ENCODE measurements around the gene RASA2. TPM values are rescaled to one million over a fixed set of nuclear protein-coding genes. Genes with fewer than 3 reads are reported as not detected.
"Not testable (repeated sequence)": the region's sequence is repeated elsewhere in the genome, so short reads cannot be mapped to it uniquely, and the experiment has no call there.

Gene RASA2
- total and polyA plus RNA-seq, 10 donors, result 9.4 to 90.6 (median 45.3) TPM

GRCh38 chr3:141471160-141471559, 15.7 kb upstream of the RASA2 start:
- 73 to 84% (median 81%) methylated on average over 5 of the region's 5 CpGs for WGBS, 5 donors
- H3K36me3 ChIP-seq, result no peaks in the 10 kb centered on the region
- no peak overlapping the region for H3K27ac ChIP-seq
- TF ChIP-seq POLR2A (IDR thresholded peaks at IDR 0.05) (no peak), POLR2AphosphoS5 (IDR thresholded peaks at IDR 0.05) (no peak)
- TF ChIP-seq, protein P1, sequence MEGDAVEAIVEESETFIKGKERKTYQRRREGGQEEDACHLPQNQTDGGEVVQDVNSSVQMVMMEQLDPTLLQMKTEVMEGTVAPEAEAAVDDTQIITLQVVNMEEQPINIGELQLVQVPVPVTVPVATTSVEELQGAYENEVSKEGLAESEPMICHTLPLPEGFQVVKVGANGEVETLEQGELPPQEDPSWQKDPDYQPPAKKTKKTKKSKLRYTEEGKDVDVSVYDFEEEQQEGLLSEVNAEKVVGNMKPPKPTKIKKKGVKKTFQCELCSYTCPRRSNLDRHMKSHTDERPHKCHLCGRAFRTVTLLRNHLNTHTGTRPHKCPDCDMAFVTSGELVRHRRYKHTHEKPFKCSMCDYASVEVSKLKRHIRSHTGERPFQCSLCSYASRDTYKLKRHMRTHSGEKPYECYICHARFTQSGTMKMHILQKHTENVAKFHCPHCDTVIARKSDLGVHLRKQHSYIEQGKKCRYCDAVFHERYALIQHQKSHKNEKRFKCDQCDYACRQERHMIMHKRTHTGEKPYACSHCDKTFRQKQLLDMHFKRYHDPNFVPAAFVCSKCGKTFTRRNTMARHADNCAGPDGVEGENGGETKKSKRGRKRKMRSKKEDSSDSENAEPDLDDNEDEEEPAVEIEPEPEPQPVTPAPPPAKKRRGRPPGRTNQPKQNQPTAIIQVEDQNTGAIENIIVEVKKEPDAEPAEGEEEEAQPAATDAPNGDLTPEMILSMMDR (IDR thresholded peaks at IDR 0.05 in 8 of 11, conservative IDR thresholded peaks at IDR 0.05 in 3 of 11), result no peak
- H3K27me3 ChIP-seq (replicated peaks in 1 of 7), result no peaks in the 10 kb centered on the region
- no peak for DNase-seq
- peaks cover 0 to 22% (median 9%) of the 10 kb centered on the region in 6 donors for H3K4me1 ChIP-seq
- no peak overlapping the region for H3K4me3 ChIP-seq
- intact Hi-C loops (cut with DNase I; ENCODE audit: low total_unique reads), result loop anchor here (5.0 kb wide), 1 partner anchor 91 kb away; no protein-coding TSS in a partner anchor
- H3K9me3 ChIP-seq, result peaks cover 0 to 8% (median 4%) of the 10 kb centered on the region in 8 donors

GRCh38 chr3:141476033-141476432, 10.8 kb upstream of the RASA2 start:
- no peaks in the 10 kb centered on the region for H3K27me3 ChIP-seq (replicated peaks in 1 of 7)
- H3K36me3 ChIP-seq, result no peaks in the 10 kb centered on the region
- intact Hi-C loops (cut with DNase I; ENCODE audit: low total_unique reads), result no loop called here
- peaks cover 0 to 39% (median 13%) of the 10 kb centered on the region in 6 donors for H3K4me1 ChIP-seq
- no peak for DNase-seq
- no peak overlapping the region for H3K4me3 ChIP-seq
- H3K27ac ChIP-seq, result peak overlapping the region in 1 of 8 donors; percentile 2
- 59 to 78% (median 68%) methylated on average over 2 of the region's 2 CpGs for WGBS, 5 donors
- TF ChIP-seq POLR2AphosphoS5 (IDR thresholded peaks at IDR 0.05), result no peak
- TF ChIP-seq POLR2A (IDR thresholded peaks at IDR 0.05), result no peak
- TF ChIP-seq, protein P1 (IDR thresholded peaks at IDR 0.05 in 8 of 11, conservative IDR thresholded peaks at IDR 0.05 in 3 of 11), result no peak
- no peaks in the 10 kb centered on the region for H3K9me3 ChIP-seq

DNA sequence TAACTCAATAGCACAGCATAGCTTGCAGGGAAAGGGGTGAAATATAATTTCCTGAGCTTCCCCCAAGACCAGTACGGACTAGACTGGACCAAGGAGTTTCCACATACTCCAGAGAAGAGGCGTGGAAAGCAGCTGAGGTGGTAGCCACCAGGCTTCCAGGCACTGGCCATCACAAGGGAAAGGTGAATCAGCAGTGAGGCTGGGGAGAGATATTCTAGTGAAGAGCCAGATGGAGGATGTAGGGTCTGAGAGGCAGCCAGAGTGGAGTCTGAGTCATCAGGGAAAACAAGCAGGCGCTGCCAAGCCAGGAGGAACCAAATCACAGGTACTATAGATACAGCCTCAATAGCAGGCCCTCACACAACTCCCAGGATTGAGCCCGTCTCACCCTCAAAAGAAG, 9.6 kb upstream of the RASA2 start:
- intact Hi-C loops (cut with DNase I; ENCODE audit: low total_unique reads), result no loop called here
- no peaks in the 10 kb centered on the region for H3K27me3 ChIP-seq (replicated peaks in 1 of 7)
- no peak overlapping the region for H3K4me3 ChIP-seq
- no peak for TF ChIP-seq POLR2A (IDR thresholded peaks at IDR 0.05)
- H3K4me1 ChIP-seq, result peaks cover 0 to 39% (median 13%) of the 10 kb centered on the region in 6 donors
- no peaks in the 10 kb centered on the region for H3K36me3 ChIP-seq
- H3K9me3 ChIP-seq, result no peaks in the 10 kb centered on the region
- 79 to 89% (median 83%) methylated on average over 4 of the region's 4 CpGs for WGBS, 5 donors
- H3K27ac ChIP-seq, result peak overlapping the region in 1 of 8 donors; percentile 16
- no peak for DNase-seq

DNA sequence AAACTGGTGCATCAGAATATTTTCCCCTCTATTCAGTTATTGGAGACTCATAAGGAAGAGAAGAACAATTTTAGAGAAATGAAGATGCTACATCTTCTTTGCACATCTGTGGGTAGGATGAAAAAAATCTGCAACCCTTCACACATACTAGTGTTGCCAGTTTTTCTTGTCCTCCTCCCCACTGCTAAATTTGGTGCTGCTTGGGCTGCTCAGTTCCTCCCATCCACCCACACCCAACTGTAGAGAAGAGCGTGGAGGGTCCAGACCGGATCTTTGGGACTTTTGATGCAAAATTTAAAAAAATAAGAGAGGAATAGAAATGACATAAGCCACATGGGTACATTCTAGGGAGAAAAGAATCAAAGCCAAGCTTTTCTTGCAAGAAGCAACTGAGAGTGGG, 8.7 kb upstream of the RASA2 start:
- no peak for DNase-seq
- H3K27me3 ChIP-seq (replicated peaks in 1 of 7), result no peaks in the 10 kb centered on the region
- H3K27ac ChIP-seq, result peak overlapping the region in 2 of 8 donors; percentile 6 to 41
- TF ChIP-seq, protein P1 (IDR thresholded peaks at IDR 0.05 in 8 of 11, conservative IDR thresholded peaks at IDR 0.05 in 3 of 11), result no peak
- TF ChIP-seq POLR2AphosphoS5 (IDR thresholded peaks at IDR 0.05), result no peak
- TF ChIP-seq POLR2A (IDR thresholded peaks at IDR 0.05), result no peak
- H3K9me3 ChIP-seq, result no peaks in the 10 kb centered on the region
- no peak overlapping the region for H3K4me3 ChIP-seq
- no peaks in the 10 kb centered on the region for H3K36me3 ChIP-seq
- intact Hi-C loops (cut with DNase I; ENCODE audit: low total_unique reads), result no loop called here
- peaks cover 0 to 48% (median 13%) of the 10 kb centered on the region in 6 donors for H3K4me1 ChIP-seq
- 59 to 86% (median 73%) methylated on average over 2 of the region's 2 CpGs for WGBS, 5 donors

GRCh38 chr3:141478840-141479239, 8.0 kb upstream of the RASA2 start:
- H3K9me3 ChIP-seq; H3K36me3 ChIP-seq; DNase-seq; H3K27me3 ChIP-seq (replicated peaks in 1 of 7); intact Hi-C loops (cut with DNase I; ENCODE audit: low total_unique reads): not testable (repeated sequence)
- Histone ChIP-seq H3K4me3 (peak overlapping the region in 1 of 8 donors; percentile 5), H3K27ac (peak overlapping the region in 4 of 8 donors; percentile 35 to 62 (median 52)), H3K4me1 (peaks cover 0 to 54% (median 13%) of the 10 kb centered on the region in 6 donors)
- WGBS, 5 donors, result 77 to 92% (median 90%) methylated on average over 1 of the region's 1 CpG
